CD8-positive, alpha-beta memory T cell (primary cell): ENCODE measurements around the gene AGAP5. TPM values are rescaled to one million over a fixed set of nuclear protein-coding genes. Genes with fewer than 3 reads are reported as not detected.
"Not testable (repeated sequence)": the region's sequence is repeated elsewhere in the genome, so short reads cannot be mapped to it uniquely, and the experiment has no call there.

Source experiments
- CTCF ChIA-PET: fragments of 350-600 bp; sonication (Branson Sonifier 250); formaldehyde crosslinking; loops from one replicate; lab custom pipeline; 2021; ENCODE audit warnings: antibody characterized with exemption; lab: Charles Lee
- POLR2A ChIA-PET: fragments of 350-600 bp; sonication (Branson Sonifier 250); formaldehyde crosslinking; loops from one replicate; lab custom pipeline; 2021; ENCODE audit warnings: antibody characterized with exemption; lab: Charles Lee
- DNase-seq, 5 donors: peaks; one replicate each; pipeline versions ENCODE4 v3.0.0 to v3.0.0-alpha.2; 2020 to 2022; ENCODE audit warnings: mixed read lengths in 1 of 5
- H3K27ac ChIP-seq: one replicate; pipeline ENCODE4 v1.7.0; 2013; ENCODE audit warnings: low read depth, mild to moderate bottlenecking, low read length, moderate library complexity
- H3K27me3 ChIP-seq: 2 replicates; pipeline ENCODE4 v1.7.0; 2013; ENCODE audit warnings: low read length, mild to moderate bottlenecking; ENCODE audit not compliant: insufficient read depth, poor library complexity, severe bottlenecking
- H3K36me3 ChIP-seq: 2 replicates; pipeline ENCODE4 v1.7.0; 2013; ENCODE audit warnings: mild to moderate bottlenecking, low read length, moderate library complexity; ENCODE audit not compliant: insufficient read depth
- H3K4me1 ChIP-seq: 2 replicates; pipeline ENCODE4 v1.7.0; 2013; ENCODE audit warnings: mild to moderate bottlenecking, low read length, moderate library complexity; ENCODE audit not compliant: insufficient read depth
- H3K4me3 ChIP-seq: 2 replicates; pipeline ENCODE4 v1.7.0; 2013; ENCODE audit warnings: mild to moderate bottlenecking, low read length
- H3K9me3 ChIP-seq: 2 replicates; pipeline ENCODE4 v1.7.0; 2013; ENCODE audit warnings: mild to moderate bottlenecking, low read length
- H3K27ac Mint-ChIP-seq, 8 donors: one replicate each; pipeline ENCODE4 v1.8.0; 2020 to 2021; ENCODE audit warnings: mixed read lengths in 8 of 8, mild to moderate bottlenecking in 6 of 8, inconsistent platforms in 3 of 8, moderate library complexity in 3 of 8
- H3K27me3 Mint-ChIP-seq, 2 donors: one replicate each; pipeline ENCODE4 v1.8.0; 2020 to 2021; ENCODE audit warnings: mixed read lengths in 2 of 2, mild to moderate bottlenecking in 1 of 2, moderate library complexity in 1 of 2
- H3K36me3 Mint-ChIP-seq, 3 donors: one replicate each; pipeline ENCODE4 v1.8.0; 2020 to 2021; ENCODE audit warnings: mixed read lengths in 3 of 3, inconsistent platforms in 1 of 3, mild to moderate bottlenecking in 1 of 3
- H3K4me1 Mint-ChIP-seq, 3 donors: one replicate each; pipeline ENCODE4 v1.8.0; 2020 to 2021; ENCODE audit warnings: mixed read lengths in 3 of 3, inconsistent platforms in 1 of 3, mild to moderate bottlenecking in 1 of 3
- H3K4me3 Mint-ChIP-seq, 7 donors: one replicate each; pipeline ENCODE4 v1.8.0; 2020 to 2021; ENCODE audit warnings: mixed read lengths in 7 of 7, mild to moderate bottlenecking in 6 of 7, moderate library complexity in 4 of 7, inconsistent platforms in 2 of 7
- H3K9me3 Mint-ChIP-seq, 5 donors: one replicate each; pipeline ENCODE4 v1.8.0; 2020 to 2022; ENCODE audit warnings: mixed read lengths in 5 of 5, mild to moderate bottlenecking in 3 of 5, moderate library complexity in 2 of 5, inconsistent platforms in 1 of 5
- polyA plus RNA-seq: library from polyadenylated mRNA; unstranded; fragments of 300-500 nt; fragmentation: Illumina TruSeq; gene quantifications from one replicate; pipeline ENCODE4 v1.2.3, GENCODE V29; 2021
- total RNA-seq, 2 experiments: library from RNA; stranded (reverse); gene quantifications; one replicate each; pipeline ENCODE4 v1.2.3, GENCODE V29; 2021

Gene AGAP5
- total and polyA plus RNA-seq, 3 experiments from 2014 or later = 0.45 to 8.6 (median 7.4) TPM

DNA sequence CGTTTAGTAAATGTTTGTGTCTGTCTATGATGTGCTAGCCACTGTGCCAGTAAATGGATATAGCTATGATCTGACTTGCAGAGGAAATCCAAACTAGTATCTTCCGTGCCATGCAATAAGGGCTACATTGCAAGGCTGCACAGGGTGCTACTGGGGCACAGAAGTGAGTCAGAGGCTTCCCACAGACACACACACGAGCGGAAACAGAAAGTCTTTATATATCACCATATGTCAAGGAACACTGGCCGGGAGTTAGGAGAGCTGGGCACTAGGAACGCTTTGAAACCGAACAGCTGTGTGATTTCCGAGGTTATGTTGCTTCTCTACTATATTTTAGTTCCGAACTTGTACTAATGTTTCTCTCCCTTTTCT, 31.9 kb upstream of the AGAP5 start:
- not testable (repeated sequence) for H3K4me1 ChIP-seq, H3K9me3 ChIP-seq, H3K9me3 Mint-ChIP-seq, H3K27me3 Mint-ChIP-seq, H3K27me3 ChIP-seq
- H3K4me3 Mint-ChIP-seq = peak overlapping the region; percentile 92 to 100 (median 97)
- Histone ChIP-seq H3K27ac (peak overlapping the region; percentile 82), H3K36me3 (peaks cover 11% of the 10 kb centered on the region), H3K4me3 (peak overlapping the region; percentile 78)
- H3K36me3 Mint-ChIP-seq = peaks cover 0 to 45% (median 2%) of the 10 kb centered on the region in 3 donors
- DNase-seq = peak in 2 of 5 donors; percentile 26 to 60
- peak overlapping the region; percentile 88 to 100 (median 98) for H3K27ac Mint-ChIP-seq
- H3K4me1 Mint-ChIP-seq = peaks cover 17 to 33% (median 23%) of the 10 kb centered on the region in 3 donors
- ChIA-PET POLR2A (interaction anchor here (0.6 to 3.4 kb wide), 6 partner anchors 11 to 1481 kb away, joined by 3 to 32 read pairs (median 4); partner anchors contain the start of genes SEC24C and VDAC2), CTCF (interaction anchor here (1.0 to 1.5 kb wide), 2 partner anchors 16 to 86 kb away, joined by 3 to 5 read pairs; no protein-coding TSS in a partner anchor)

- Mint-ChIP-seq H3K4me3 (no peak overlapping the region), H3K9me3 (no peaks in the 10 kb centered on the region), H3K36me3 (peaks cover 0 to 80% (median 16%) of the 10 kb centered on the region in 3 donors), H3K4me1 (peaks cover 0 to 4% (median 2%) of the 10 kb centered on the region in 3 donors), H3K27me3 (peaks cover 0 to 1% of the 10 kb centered on the region in 2 donors), H3K27ac (no peak overlapping the region)
- CTCF ChIA-PET = no interaction called here
- Histone ChIP-seq H3K4me1 (no peaks in the 10 kb centered on the region), H3K27me3 (no peaks in the 10 kb centered on the region), H3K36me3 (peaks cover 20% of the 10 kb centered on the region), H3K9me3 (no peaks in the 10 kb centered on the region), H3K27ac (no peak overlapping the region), H3K4me3 (no peak overlapping the region)
- no peak for DNase-seq
- POLR2A ChIA-PET = interaction anchor here (1.0 kb wide), 1 partner anchor 20 kb away, joined by 3 read pairs; no protein-coding TSS in a partner anchor
These were observed 25.6 kb upstream of the AGAP5 start for GRCh38 chr10:73723516-73723915.

- POLR2A ChIA-PET, H3K4me3 ChIP-seq, CTCF ChIA-PET, H3K4me3 Mint-ChIP-seq, H3K27ac ChIP-seq, H3K27me3 Mint-ChIP-seq, H3K4me1 Mint-ChIP-seq, H3K4me1 ChIP-seq, H3K27ac Mint-ChIP-seq, H3K9me3 ChIP-seq, H3K9me3 Mint-ChIP-seq, DNase-seq, H3K27me3 ChIP-seq: not testable (repeated sequence)
- peaks cover 0 to 88% (median 24%) of the 10 kb centered on the region in 3 donors for H3K36me3 Mint-ChIP-seq
- H3K36me3 ChIP-seq = peaks cover 29% of the 10 kb centered on the region
These were observed 22.7 kb upstream of the AGAP5 start for GRCh38 chr10:73720561-73720960.

DNA sequence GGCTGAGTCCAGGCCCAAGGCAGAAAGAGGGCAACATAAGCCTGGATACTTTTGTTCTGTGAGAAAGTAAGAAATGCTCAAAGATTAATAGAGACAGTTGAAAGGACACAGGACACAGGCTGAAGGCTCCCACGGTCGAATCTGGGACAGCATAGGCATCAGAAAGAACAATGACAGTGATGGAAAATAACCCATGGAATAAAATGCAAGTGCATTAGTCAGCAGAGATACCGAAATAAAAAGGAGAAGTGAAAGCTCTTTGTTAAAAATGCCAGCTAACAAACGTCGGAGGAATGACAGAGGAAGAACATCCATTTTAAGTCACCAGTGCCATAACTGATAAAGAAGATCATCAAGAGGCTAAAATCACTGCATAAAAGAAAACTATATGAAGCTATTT, 19.6 kb upstream of the AGAP5 start:
- Histone ChIP-seq H3K27me3 (no peaks in the 10 kb centered on the region), H3K4me3 (no peak overlapping the region), H3K27ac (no peak overlapping the region), H3K4me1 (no peaks in the 10 kb centered on the region), H3K36me3 (peaks cover 31% of the 10 kb centered on the region), H3K9me3 (no peaks in the 10 kb centered on the region)
- CTCF ChIA-PET = no interaction called here
- no peak for DNase-seq
- Mint-ChIP-seq H3K27ac (no peak overlapping the region), H3K36me3 (peaks cover 0 to 81% (median 18%) of the 10 kb centered on the region in 3 donors), H3K4me1 (no peaks in the 10 kb centered on the region), H3K27me3 (peaks cover 0 to 1% of the 10 kb centered on the region in 2 donors), H3K9me3 (no peaks in the 10 kb centered on the region), H3K4me3 (no peak overlapping the region)
- POLR2A ChIA-PET = interaction anchor here (0.6 kb wide), 1 partner anchor 1419 kb away, joined by 3 read pairs; no protein-coding TSS in a partner anchor

DNA sequence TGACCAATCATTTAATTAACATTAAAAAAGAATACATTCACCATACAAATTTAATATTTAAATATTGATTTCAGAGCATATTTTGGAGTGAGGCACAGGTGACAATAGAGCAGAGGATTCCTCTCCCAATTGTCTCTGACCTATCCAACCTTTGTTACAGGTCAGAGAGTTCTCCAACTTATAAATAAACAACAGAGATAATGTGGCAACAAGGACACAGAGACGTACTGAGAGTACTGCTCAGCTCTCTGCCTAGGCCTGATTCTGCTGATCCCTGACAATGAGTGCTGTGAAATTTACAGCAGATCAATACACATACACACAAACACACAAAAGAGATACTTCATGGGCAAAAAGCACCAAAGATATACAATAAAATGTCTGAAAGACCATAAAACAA, 18.3 kb upstream of the AGAP5 start:
- H3K27me3 ChIP-seq = no peaks in the 10 kb centered on the region
- no peak for DNase-seq
- H3K4me3 ChIP-seq = no peak overlapping the region
- Mint-ChIP-seq H3K4me3 (no peak overlapping the region), H3K27me3 (no peaks in the 10 kb centered on the region), H3K36me3 (peaks cover 0 to 74% (median 20%) of the 10 kb centered on the region in 3 donors), H3K4me1 (no peaks in the 10 kb centered on the region), H3K9me3 (no peaks in the 10 kb centered on the region), H3K27ac (peak overlapping the region in 1 of 8 donors; percentile 37)
- POLR2A ChIA-PET = interaction anchor here (0.6 kb wide), 1 partner anchor 299 kb away, joined by 3 read pairs; no protein-coding TSS in a partner anchor
- H3K27ac ChIP-seq = no peak overlapping the region
- CTCF ChIA-PET = no interaction called here
- no peaks in the 10 kb centered on the region for H3K4me1 ChIP-seq
- peaks cover 25% of the 10 kb centered on the region for H3K36me3 ChIP-seq
- no peaks in the 10 kb centered on the region for H3K9me3 ChIP-seq

DNA sequence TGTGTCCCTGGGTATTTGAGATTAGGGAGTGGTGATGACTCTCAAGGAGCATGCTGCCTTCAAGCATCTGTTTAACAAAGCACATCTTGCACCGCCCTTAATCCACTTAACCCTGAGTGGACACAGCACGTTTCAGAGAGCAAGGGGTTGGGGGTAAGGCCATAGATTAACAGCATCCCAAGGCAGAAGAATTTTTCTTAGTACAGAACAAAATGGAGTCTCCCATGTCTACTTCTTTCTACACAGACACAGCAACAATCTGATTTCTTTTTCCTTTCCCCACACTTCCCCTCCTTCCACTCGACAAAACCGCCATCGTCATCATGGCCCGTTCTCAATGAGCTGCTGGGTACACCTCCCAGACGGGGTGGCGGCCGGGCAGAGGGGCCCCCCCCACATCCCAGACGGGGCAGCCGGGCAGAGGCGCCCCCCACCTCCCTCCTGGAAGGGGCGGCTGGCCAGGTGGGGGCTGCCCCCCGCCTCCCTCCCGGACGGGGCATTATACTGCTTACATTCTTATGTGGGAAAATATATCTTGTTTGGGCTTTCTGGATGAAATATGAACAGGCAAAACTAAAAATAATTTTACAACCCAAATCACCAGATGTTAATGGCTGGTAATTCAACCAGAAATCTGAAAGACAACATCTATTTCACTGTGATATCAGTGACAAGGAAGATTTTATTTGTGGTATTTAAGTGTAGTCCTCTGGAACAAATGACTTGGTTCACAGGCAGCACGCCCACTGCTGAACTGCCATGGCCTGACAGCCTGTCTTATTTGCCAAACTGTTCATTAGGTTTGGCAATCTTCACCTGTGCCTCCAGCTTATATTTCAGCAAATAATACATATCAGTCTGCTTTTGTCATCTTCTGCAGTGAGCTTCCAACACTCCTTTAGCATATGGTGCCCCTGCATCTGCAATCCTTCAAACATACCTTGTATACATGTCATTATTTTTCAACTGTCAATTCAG, 17.6 kb upstream of the AGAP5 start:
- H3K9me3 ChIP-seq, H3K4me1 ChIP-seq, H3K4me1 Mint-ChIP-seq, DNase-seq, H3K9me3 Mint-ChIP-seq, H3K27me3 Mint-ChIP-seq, H3K4me3 Mint-ChIP-seq, CTCF ChIA-PET, H3K27me3 ChIP-seq, H3K27ac ChIP-seq, H3K27ac Mint-ChIP-seq, H3K4me3 ChIP-seq: not testable (repeated sequence)
- POLR2A ChIA-PET = interaction anchor here (0.6 kb wide), 1 partner anchor 298 kb away, joined by 3 read pairs; no protein-coding TSS in a partner anchor
- H3K36me3 ChIP-seq = peaks cover 25% of the 10 kb centered on the region
- peaks cover 0 to 70% (median 14%) of the 10 kb centered on the region in 3 donors for H3K36me3 Mint-ChIP-seq

DNA sequence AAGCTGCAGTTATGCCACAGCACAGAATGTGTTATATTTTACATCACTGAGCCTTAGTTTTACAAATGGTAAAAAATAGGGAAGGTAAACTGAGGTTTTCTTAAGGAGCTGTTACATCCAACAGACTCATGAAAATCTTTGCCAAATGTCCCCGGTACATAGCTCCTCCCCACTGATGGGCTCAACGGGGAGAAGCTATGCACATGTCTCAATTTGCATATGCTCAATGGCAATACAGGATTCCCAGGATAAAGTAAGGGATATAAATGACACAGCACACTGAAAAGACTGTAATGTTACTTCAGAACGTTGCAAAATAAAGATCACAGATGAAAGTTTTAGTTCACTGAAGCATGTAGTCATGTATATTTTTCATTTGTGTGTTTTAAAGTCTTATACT, 16.6 kb upstream of the AGAP5 start:
- CTCF ChIA-PET, H3K4me1 Mint-ChIP-seq, H3K9me3 Mint-ChIP-seq, H3K4me3 ChIP-seq, H3K27ac Mint-ChIP-seq, H3K27me3 ChIP-seq, H3K27ac ChIP-seq, POLR2A ChIA-PET, DNase-seq, H3K4me3 Mint-ChIP-seq, H3K9me3 ChIP-seq, H3K4me1 ChIP-seq, H3K27me3 Mint-ChIP-seq: not testable (repeated sequence)
- H3K36me3 Mint-ChIP-seq = peaks cover 0 to 68% (median 14%) of the 10 kb centered on the region in 3 donors
- H3K36me3 ChIP-seq = peaks cover 25% of the 10 kb centered on the region

DNA sequence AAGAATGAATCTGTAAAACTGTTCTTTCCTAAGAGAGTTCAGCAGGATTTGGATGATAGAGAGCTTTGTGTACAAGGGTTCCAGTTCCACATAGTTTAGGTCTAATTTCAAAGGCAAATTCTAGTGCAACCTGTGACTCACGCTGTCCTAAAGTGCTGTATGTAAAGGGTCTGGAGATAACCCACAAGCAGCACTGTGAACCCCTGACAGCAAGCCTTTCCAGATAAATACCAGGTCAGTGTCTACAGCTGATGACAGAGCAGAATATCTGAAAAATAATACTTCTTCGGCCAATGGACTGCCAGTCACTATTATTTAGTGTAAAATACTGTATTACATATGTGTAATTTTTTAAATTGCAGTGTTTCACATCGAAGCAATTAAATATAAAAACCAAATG, 16.0 kb upstream of the AGAP5 start:
- H3K27me3 ChIP-seq, H3K9me3 ChIP-seq, POLR2A ChIA-PET, H3K4me3 Mint-ChIP-seq, H3K4me1 Mint-ChIP-seq, H3K27ac Mint-ChIP-seq, H3K4me1 ChIP-seq, H3K4me3 ChIP-seq, H3K27me3 Mint-ChIP-seq, H3K27ac ChIP-seq, DNase-seq, H3K9me3 Mint-ChIP-seq, CTCF ChIA-PET: not testable (repeated sequence)
- H3K36me3 Mint-ChIP-seq = peaks cover 0 to 63% (median 14%) of the 10 kb centered on the region in 3 donors
- peaks cover 25% of the 10 kb centered on the region for H3K36me3 ChIP-seq
